Gastroesophageal sphincter (tissue), 3 donors: ENCODE measurements around the gene APEX2.

ENCODE experiments used
- EP300 ChIP-seq: sonication (generic); formaldehyde crosslinking; IDR thresholded peaks from one replicate; pipeline ENCODE4 v1.6.1; 2017; ENCODE audit warnings: antibody characterized with exemption, mild to moderate bottlenecking
- TF ChIP-seq, protein P1 (sequence below), 4 experiments: fragments of 200-600 bp in 2 of 4; fragments of 450-650 bp in 2 of 4; sonication (generic) in 1 of 4; IDR thresholded peaks; one replicate each; pipeline ENCODE4 v1.5.1; 2017 to 2019; ENCODE audit warnings: antibody characterized with exemption in 4 of 4, mild to moderate bottlenecking in 2 of 4, moderate library complexity in 2 of 4

DNA sequence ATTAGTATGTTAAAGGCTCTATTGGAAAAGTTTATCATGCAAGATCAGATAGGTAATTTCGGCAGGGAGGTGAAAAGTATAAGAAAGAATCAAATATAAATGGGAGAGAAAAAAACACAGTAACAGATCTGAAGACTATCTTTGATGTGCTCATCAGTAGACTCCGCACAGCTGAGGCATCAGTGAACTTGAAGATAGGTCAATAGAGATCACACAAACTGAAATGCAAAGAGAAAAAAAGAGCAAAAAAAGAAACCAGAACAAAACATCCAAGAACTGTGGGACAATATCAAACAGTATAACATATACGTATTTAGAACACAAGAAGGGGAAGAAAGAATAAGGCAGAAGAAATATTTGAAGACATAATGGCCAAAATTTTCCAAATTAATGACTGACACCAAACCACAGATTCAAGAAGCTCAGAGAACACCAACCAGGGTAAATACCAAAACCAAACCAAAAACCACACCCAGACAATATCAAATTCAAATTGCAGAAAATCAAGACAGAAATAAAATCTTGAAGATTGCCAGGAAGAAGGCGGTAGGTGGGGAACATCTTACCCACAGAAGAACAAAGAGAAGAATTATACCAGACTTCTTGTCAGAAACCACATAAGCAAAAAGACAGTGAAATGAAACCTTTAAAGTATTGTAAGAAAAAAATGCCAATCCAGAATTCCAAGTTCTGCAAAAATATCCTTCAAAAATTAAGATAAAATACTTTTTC is 35.2 kb upstream of the APEX2 start:
- TF ChIP-seq, protein P1, sequence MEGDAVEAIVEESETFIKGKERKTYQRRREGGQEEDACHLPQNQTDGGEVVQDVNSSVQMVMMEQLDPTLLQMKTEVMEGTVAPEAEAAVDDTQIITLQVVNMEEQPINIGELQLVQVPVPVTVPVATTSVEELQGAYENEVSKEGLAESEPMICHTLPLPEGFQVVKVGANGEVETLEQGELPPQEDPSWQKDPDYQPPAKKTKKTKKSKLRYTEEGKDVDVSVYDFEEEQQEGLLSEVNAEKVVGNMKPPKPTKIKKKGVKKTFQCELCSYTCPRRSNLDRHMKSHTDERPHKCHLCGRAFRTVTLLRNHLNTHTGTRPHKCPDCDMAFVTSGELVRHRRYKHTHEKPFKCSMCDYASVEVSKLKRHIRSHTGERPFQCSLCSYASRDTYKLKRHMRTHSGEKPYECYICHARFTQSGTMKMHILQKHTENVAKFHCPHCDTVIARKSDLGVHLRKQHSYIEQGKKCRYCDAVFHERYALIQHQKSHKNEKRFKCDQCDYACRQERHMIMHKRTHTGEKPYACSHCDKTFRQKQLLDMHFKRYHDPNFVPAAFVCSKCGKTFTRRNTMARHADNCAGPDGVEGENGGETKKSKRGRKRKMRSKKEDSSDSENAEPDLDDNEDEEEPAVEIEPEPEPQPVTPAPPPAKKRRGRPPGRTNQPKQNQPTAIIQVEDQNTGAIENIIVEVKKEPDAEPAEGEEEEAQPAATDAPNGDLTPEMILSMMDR (IDR thresholded peaks at IDR 0.05), result no peak
- no peak for TF ChIP-seq EP300
